ENCODE results near the gene ARID3B. TPM values are rescaled to one million over a fixed set of nuclear protein-coding genes. Genes with fewer than 3 reads are reported as not detected.

ARID3B gene
- total and polyA plus RNA-seq, 2 of the 13 experiments (the other 11 are each of a cell fraction or from before 2014, with no cell fraction given), result 5.3 to 12.8 TPM

GRCh38 chr15:74545776-74546656 is 5.0 kb downstream of the ARID3B start (continued):
- no peak for TF ChIP-seq ZKSCAN1 (IDR thresholded peaks at IDR 0.05; ENCODE audit: low read length)
- peak; percentile 93 for TF ChIP-seq KDM3A (CRISPR knock-in tag; IDR thresholded peaks at IDR 0.05; ENCODE audit: low read depth)
- peak; percentile 60 for TF ChIP-seq ZMYM4 (CRISPR knock-in tag; IDR thresholded peaks at IDR 0.05)
- no peak for TF ChIP-seq JDP2 (CRISPR knock-in tag; IDR thresholded peaks at IDR 0.05; ENCODE audit: borderline replicate concordance)
- TF ChIP-seq, protein P1, sequence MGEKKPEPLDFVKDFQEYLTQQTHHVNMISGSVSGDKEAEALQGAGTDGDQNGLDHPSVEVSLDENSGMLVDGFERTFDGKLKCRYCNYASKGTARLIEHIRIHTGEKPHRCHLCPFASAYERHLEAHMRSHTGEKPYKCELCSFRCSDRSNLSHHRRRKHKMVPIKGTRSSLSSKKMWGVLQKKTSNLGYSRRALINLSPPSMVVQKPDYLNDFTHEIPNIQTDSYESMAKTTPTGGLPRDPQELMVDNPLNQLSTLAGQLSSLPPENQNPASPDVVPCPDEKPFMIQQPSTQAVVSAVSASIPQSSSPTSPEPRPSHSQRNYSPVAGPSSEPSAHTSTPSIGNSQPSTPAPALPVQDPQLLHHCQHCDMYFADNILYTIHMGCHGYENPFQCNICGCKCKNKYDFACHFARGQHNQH (CRISPR knock-in tag; IDR thresholded peaks at IDR 0.05), result peak; percentile 95
- TF ChIP-seq NR2F1 (CRISPR knock-in tag; IDR thresholded peaks at IDR 0.05), result peak; percentile 55 to 67; a peak in 2 of 4 replicates
- no peak for TF ChIP-seq NCOA1 (CRISPR knock-in tag; IDR thresholded peaks at IDR 0.05)
- no peak for TF ChIP-seq ZC3H4 (CRISPR knock-in tag; IDR thresholded peaks at IDR 0.05; ENCODE audit: borderline replicate concordance)
- 0 out of 2 replicates have a peak, but pooled peaks have one; percentile 76 for TF ChIP-seq NFKBIZ (CRISPR knock-in tag; IDR thresholded peaks at IDR 0.05)
- TF ChIP-seq NCOA2 (CRISPR knock-in tag; IDR thresholded peaks at IDR 0.05), result peak; percentile 79
- no peak for TF ChIP-seq KDM6A (CRISPR knock-in tag; IDR thresholded peaks at IDR 0.05; ENCODE audit: low read depth)
- no peak for TF ChIP-seq CENPT (CRISPR knock-in tag; IDR thresholded peaks at IDR 0.05; ENCODE audit: low read depth)
- no peak for TF ChIP-seq ZSCAN22 (CRISPR knock-in tag; IDR thresholded peaks at IDR 0.05)
- TF ChIP-seq, protein P2, sequence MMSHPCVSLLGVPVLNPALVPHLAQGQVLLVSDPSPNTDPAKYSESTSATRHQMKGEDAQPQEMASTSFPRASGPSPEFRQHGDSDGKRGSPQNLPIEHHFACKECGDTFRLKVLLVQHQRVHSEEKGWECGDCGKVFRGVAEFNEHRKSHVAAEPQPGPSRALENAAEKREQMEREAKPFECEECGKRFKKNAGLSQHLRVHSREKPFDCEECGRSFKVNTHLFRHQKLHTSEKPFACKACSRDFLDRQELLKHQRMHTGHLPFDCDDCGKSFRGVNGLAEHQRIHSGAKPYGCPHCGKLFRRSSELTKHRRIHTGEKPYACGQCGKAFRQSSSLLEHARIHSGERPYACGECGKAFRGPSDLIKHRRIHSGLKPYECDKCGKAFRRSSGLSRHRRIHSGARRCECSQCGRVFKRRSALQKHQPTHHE (CRISPR knock-in tag; IDR thresholded peaks at IDR 0.05; ENCODE audit: borderline replicate concordance), result peak; percentile 41; the same call in 1 of the 2 replicates
- no peak for TF ChIP-seq MBNL3 (CRISPR knock-in tag; conservative IDR thresholded peaks at IDR 0.05)
- TF ChIP-seq, protein P3, sequence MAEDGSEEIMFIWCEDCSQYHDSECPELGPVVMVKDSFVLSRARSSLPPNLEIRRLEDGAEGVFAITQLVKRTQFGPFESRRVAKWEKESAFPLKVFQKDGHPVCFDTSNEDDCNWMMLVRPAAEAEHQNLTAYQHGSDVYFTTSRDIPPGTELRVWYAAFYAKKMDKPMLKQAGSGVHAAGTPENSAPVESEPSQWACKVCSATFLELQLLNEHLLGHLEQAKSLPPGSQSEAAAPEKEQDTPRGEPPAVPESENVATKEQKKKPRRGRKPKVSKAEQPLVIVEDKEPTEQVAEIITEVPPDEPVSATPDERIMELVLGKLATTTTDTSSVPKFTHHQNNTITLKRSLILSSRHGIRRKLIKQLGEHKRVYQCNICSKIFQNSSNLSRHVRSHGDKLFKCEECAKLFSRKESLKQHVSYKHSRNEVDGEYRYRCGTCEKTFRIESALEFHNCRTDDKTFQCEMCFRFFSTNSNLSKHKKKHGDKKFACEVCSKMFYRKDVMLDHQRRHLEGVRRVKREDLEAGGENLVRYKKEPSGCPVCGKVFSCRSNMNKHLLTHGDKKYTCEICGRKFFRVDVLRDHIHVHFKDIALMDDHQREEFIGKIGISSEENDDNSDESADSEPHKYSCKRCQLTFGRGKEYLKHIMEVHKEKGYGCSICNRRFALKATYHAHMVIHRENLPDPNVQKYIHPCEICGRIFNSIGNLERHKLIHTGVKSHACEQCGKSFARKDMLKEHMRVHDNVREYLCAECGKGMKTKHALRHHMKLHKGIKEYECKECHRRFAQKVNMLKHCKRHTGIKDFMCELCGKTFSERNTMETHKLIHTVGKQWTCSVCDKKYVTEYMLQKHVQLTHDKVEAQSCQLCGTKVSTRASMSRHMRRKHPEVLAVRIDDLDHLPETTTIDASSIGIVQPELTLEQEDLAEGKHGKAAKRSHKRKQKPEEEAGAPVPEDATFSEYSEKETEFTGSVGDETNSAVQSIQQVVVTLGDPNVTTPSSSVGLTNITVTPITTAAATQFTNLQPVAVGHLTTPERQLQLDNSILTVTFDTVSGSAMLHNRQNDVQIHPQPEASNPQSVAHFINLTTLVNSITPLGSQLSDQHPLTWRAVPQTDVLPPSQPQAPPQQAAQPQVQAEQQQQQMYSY (CRISPR knock-in tag; IDR thresholded peaks at IDR 0.05), result no peak
- TF ChIP-seq MIER3 (CRISPR knock-in tag; IDR thresholded peaks at IDR 0.05; ENCODE audit: borderline replicate concordance), result peak; percentile 80; the same call in 1 of the 2 replicates
- TF ChIP-seq ZNF484 (CRISPR knock-in tag; IDR thresholded peaks at IDR 0.05; ENCODE audit: borderline replicate concordance, low read depth), result no peak
- no peak for TF ChIP-seq SCMH1 (CRISPR knock-in tag; IDR thresholded peaks at IDR 0.05; ENCODE audit: borderline replicate concordance)
- no peak for TF ChIP-seq ZNF775 (CRISPR knock-in tag; IDR thresholded peaks at IDR 0.05; ENCODE audit: borderline replicate concordance)
- TF ChIP-seq CCAR2 (optimal IDR thresholded peaks at IDR 0.05; ENCODE audit: low read depth, low read length), result no peak

Data from HepG2 (cell line).